T follicular helper cell (primary cell): ENCODE results near the gene ETFDH.
A peak's percentile ranks its signal among the peaks of the same experiment; 100 is the strongest.
"Not testable (repeated sequence)": the region's sequence is repeated elsewhere in the genome, so short reads cannot be mapped to it uniquely, and the experiment has no call there.

Experiments
- DNase-seq: peaks from one replicate; pipeline ENCODE4 v3.0.0-alpha.2; 2020; ENCODE audit warnings: low read depth

The ETFDH gene

DNA sequence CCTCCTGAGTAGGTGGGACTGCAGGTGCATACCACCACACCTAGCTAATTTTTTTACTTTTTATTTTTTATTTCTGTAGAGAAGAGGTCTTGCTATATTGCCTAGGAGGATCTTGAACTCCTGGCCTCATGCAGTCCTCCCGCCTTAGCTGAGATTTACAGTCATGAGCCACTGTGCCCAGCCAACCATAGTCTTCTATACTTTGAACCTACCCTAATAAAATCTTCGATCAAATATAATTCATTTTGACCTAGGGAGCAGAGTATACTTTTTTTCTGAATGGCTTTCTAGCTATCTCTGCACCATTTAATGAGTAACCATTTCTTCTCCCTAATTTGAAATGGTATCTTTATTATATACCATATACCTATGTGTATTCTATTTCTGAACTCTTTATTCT lies 6.7 kb downstream of the ETFDH start:
- DNase-seq = no peak

GRCh38 chr4:158681629-158682028 lies 9.5 kb downstream of the ETFDH start:
- DNase-seq = no peak

DNA sequence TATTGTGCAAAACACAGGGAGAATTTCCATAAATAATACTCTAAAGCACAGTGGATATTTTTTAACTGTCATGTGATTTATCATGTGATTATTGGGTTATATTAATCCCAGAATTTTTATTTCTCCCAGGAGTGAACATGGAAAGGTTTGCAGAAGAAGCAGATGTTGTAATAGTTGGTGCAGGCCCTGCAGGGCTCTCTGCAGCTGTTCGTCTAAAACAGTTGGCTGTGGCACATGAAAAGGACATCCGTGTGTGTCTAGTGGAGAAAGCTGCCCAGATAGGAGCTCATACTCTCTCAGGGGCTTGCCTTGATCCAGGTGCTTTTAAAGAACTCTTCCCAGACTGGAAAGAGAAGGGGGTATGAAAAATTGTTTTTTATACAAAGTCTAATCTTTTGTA lies 10.0 kb downstream of the ETFDH start:
- no peak for DNase-seq

- DNase-seq = no peak
Observed at GRCh38 chr4:158688813-158689212, 16.7 kb downstream of the ETFDH start.

DNA sequence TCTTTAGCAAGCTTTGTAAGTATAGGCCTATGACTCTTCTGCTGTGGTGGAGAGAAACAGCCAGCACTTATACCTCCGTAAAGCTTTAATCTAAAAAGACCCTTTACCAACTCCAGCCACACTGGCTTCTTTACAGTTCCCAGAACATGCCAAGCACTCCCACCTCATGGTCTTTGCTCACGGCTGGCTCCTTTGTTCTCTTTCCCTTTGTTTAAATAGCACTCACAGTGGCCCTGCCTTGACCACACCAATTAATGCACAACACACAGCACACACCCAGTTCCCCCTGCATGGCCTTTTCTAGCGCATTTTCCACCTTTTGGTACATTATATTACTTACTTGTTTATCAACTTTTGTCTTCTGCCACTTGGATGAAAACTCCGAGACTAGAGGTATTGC lies 32.2 kb downstream of the ETFDH start:
- no peak for DNase-seq

DNA sequence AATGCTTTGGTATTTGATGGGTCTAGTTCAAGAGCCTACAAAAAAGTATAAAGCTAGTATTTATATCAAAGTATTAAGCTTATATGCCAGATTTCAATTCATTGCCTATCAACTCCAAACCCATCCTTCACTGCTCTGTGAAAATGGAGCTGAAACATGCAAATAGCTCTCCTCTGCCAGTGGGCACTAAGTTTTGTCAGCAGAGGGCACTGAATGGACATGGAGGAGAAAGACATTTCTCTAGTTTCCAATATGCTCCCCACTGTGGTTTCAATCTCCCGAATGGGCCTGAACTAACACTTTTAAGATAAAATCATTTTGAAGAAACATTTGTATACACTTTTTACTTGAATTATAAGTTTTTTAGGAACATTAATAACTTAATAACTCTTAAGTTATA lies 38.7 kb downstream of the ETFDH start:
- no peak for DNase-seq

GRCh38 chr4:158712622-158713021 lies 40.5 kb downstream of the ETFDH start:
- DNase-seq = not testable (repeated sequence)

DNA sequence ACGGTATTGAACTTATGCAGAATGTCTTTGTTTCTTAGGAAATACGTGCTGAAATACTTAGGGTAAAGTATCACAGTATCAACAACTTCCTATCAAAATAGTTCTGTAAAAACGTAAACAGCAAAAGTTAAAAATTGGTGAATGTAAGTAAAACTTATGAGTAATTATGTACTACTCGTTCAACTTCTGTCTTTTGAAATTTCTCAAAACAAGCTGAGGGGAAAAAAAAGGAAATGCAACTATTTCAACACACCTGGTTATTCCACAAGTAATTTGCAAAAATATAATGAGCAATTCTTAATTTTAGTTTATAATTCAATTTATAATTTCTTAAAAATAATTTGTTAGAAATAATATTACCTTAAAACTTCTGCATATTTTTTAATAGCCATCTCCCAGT lies 42.8 kb downstream of the ETFDH start:
- no peak for DNase-seq

DNA sequence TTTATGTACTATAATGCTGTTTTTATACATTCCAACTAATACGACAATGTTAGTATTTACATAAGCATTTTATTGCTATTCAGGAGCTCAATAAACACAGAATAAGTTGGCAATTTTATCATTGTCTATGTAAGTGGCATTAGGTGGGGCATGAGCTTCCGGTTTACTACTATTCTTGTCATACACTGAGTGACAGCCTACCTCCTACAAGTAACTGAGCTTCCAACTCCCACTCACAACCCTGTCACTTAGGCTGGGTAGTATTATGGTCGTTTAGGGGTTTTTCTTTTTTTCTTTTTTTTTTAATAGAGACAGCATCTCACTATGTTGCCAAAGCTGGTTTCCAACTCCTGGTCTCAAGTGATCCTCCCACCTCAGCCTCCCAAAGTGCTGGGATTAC lies 43.7 kb downstream of the ETFDH start:
- no peak for DNase-seq

- DNase-seq = no peak
Observed at GRCh38 chr4:158721680-158722079, 49.6 kb downstream of the ETFDH start.

DNA sequence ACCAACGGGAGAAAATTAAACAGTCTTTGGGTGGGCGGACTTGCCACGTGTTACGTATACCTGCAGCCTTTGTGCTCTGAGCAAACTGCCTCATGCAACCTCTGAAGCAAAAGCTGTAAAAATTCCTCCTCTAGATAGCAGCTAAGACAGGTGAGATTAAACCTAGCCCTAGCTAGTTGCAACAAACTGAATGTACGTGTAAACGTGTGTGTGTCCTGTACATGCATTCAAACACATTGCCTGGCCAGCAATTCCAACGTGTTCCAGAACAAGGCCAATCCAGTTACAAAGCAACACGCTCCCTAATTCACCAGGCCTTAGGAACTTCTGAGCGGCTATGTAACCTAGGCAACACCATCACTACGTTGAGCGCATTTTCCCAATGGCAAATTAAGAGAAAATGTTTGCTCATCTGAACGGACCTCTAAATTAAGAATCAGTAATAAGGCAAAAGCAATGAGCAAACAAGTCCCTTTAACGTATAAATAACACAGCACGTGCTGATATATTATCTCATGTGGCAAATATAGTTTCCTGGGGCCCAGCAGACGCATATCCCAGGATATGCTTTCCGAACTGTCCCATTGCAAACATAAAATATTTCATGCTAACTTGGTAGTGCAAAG lies 50.3 kb downstream of the ETFDH start:
- DNase-seq = no peak

GRCh38 chr4:158722917-158723793 lies 51.1 kb downstream of the ETFDH start, which contains the start of gene PPID:
Gene PPID (minus strand): TSS chr4:158723396. CDS start chr4:158723288, 108 bp downstream.
- DNase-seq = peak; percentile 63

GRCh38 chr4:158724637-158725036 lies 52.5 kb downstream of the ETFDH start:
- no peak for DNase-seq

- no peak for DNase-seq
Observed at GRCh38 chr4:158726633-158727032, 54.5 kb downstream of the ETFDH start.

DNA sequence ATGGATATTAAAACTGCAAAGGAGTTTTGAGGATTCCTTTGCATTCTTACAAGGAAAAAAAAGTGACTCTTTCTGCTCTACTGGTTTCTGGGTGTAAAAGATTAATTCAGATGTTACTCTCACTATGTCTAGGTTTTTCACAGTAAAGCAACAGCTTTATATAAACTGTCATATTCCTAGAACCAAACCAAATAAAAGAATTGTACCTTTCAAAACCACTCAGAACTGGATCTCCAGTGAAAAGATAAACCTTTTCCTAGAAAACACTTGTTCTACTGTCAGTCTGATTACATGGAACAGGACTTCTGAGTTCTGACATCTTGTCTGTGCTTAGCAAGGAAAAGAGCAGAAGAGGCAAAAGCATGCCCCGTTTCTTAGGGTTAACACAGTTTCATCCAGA lies 56.1 kb downstream of the ETFDH start:
- no peak for DNase-seq

GRCh38 chr4:158729716-158730559 lies 57.8 kb downstream of the ETFDH start:
- peak; percentile 9 for DNase-seq

GRCh38 chr4:158738866-158739265 lies 66.8 kb downstream of the ETFDH start:
- DNase-seq = no peak

- no peak for DNase-seq
Observed at GRCh38 chr4:158739600-158739999, 67.5 kb downstream of the ETFDH start.

- no peak for DNase-seq
Observed at GRCh38 chr4:158741326-158742021, 69.4 kb downstream of the ETFDH start.

- DNase-seq = not testable (repeated sequence)
Observed at GRCh38 chr4:158746537-158746936, 74.4 kb downstream of the ETFDH start.

DNA sequence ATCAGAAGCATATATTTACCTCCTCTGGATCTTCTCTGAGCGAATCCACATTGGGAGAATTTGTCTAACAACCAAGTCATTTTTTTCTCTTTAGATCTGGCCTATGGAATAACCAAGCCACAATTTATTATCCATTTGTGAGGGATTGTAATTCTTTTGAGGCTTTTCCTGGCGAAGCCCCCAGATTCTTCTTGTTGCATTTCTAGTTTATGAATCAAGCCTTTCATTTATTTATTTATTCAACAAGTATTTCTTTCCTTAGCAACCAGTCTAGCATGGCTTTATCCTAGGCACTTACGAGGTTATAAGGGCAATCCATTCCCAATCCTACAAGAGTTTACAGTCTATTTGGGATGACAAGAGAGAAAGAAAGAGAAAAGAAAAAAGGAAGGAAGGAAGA lies 78.3 kb downstream of the ETFDH start:
- no peak for DNase-seq
